AG08396 (cell line): ENCODE data around the gene FOXP2.

ENCODE experiments used
- DNase-seq: peaks from one replicate; pipeline ENCODE4 v3.0.0; 2012; ENCODE audit warnings: low spot score, mixed read lengths

FOXP2 gene

DNA sequence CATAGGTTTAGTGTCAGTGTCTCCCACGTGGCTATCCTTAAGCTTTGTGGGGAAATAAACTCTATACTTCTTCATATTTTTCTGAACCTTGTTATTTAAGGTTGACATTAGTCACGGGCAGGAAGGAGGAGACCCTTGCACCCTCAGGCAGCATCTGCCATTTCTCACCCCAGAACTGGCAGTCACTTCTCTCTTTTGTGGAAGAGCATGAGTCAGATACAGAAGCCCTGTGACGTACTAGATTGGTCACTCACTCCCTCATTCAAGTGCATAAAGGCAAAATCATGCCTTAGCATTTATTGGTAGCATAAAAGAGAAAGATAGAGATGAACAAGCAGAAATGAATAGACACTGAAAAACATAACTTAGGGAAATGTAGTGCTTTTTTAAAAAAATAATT is 301.3 kb downstream of the FOXP2 start:
- no peak for DNase-seq

DNA sequence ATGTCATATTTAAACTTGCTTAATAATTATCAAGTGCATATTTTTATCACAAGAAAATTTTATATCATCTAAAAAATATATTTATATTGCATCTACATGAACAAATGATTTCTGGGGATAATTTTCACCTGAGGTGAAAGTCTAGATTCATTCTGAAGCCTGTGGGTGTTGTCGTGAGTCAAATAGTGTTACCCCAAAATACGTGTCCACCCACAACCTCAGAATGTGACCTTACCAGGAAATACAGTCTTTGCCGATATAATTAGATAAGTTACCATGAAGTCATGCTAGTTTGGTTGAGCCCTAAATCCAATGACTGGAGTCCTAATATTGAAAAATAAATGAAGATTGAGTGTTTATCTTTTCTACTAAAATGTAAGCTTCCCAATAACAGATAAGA is 304.2 kb downstream of the FOXP2 start:
- no peak for DNase-seq

DNA sequence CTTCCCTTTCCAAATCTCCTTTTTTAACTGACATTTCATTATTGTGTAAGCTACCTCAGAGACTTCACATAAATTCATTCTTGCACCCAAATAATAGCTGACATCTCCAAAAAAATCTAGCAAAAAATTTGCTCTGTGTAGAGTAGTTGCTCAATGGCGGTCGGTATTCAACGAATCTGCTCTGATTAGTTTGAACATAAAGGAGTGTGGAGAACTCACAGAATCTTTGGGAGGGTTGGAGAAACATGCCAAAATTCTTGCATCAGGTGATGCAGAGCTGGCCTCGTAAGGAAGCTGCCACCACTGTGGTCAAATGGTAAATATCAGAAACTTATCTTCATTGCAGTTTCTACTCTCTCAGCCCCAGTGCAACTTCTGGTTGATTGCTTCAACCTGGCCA is 306.1 kb downstream of the FOXP2 start:
- DNase-seq = no peak

DNA sequence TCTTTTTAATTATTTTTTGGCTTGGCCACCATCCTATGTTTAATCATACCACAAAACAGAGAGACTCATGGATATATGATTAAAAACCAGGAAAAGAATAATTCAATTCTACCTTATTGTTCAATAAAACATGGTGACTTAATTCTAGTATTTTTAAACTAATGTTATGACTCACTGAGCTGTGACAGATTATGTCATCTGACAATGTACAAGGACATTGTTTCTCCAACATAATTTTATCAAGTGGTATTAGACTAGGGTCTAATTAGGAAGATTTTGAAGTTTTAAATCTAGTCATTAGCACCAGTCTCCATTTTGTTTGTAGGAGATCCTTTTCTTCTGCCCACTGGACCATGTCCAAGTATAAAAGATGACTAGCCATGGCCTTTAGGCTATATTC is 307.9 kb downstream of the FOXP2 start:
- no peak for DNase-seq

DNA sequence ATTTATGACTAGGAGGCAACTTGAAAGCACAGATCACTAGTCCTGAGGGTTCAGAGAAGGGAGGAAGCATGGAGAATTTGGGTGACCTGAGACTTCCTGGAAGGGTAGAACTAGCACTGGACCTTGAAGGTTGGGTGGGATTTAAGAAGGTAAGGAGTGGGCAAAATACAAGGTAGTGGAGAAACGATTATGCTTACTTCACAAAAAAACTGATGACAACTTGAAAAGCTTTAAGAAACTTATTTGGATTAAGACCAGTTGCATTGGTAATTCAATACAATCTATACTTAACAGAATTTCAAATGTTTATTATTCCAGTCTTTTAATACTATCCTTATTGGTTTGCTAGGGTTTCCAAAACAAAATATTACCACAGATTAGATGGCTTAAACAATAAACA is 308.7 kb downstream of the FOXP2 start:
- DNase-seq = no peak

DNA sequence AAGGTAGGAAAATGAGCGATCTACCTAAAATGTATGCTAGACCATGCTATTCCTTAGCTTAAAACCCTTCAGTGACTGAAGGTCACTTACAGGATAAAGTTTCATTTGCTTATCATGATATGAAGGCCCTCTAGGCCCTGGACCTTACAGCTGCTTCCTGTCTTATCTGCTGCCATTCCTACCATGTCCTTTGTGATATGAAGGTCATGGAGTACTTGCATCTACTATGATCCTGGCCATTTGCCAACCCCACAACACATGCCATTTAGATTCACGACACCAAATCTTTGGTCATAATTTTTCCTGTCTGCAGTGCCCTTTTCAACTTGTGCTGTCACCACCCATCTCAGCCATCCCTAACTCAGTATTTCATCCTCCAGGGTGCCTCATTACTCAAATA is 325.5 kb downstream of the FOXP2 start:
- no peak for DNase-seq

DNA sequence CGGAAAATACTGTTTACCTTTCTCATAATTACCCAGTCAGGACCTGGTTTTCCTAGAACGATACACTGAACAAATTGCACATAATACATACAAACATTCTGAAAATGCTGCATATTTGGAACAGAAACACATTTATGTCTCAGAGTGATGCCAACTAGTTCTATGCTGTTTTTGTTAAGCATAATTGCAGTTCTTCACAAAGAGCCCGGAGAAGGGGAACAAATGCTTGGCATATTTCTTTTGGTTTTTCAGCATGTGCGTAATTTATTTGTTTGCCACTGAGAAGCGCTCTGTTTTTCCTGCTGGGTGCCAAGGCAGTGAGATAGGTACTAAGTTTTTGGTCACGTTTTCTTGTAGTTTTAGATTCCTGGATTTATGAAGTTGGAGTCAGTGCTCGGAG is 326.3 kb downstream of the FOXP2 start:
- DNase-seq = no peak

DNA sequence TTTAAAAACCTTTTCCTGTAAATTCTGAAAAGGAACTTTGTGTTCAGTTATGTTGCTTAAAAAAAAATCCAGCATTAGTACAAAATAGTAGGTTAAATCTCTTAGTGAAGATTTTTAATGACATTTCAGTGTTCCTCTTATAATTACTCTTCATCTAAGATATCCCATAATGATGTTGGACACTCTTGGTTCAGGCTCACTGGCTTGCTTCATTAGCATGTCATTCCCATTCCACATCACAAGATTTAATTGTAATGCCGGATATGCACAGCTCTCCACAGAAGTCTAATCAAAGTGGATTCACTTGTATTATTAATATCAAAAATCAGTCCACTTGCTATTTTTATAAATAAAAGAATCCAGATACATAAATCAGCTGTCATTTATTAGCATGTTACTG is 327.3 kb downstream of the FOXP2 start:
- DNase-seq = no peak
